ENCODE results near the gene ADAMTSL3.

DNA sequence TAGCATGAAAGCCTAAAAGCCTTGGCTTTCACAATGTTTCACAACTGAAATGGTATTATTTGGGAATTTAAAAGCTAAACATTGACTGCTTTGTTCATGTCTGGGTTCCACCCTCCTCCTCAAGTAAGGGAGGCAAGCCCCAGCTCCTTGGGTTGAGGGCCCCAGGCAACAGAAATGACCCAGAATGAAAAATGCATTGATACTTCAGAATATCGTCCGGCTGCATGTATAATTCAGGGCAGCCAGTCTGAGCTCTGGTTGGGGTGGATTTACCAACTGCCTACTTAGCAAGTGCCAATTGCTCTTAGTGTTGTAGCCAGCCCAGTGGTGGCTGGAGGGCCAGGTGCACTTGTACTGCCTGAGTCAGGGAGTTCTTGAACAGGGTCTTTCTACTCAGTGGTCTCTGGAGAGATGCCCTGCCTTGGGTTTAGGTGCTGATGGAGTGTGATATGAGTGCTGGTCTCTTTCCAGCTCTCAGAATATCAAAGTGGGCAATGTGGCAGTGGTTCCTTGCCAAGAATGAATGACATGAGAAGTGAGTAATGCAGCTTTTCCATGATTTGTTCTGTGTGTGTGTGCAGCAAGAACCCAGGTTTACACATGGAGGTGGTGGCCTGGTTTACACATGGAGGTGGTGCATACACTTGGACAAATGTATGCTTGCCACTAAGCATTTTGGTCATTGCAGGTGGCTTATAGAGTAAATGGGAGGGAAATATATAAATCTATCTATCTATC lies 40.9 kb upstream of the ADAMTSL3 start:
- TF ChIP-seq, protein P1, sequence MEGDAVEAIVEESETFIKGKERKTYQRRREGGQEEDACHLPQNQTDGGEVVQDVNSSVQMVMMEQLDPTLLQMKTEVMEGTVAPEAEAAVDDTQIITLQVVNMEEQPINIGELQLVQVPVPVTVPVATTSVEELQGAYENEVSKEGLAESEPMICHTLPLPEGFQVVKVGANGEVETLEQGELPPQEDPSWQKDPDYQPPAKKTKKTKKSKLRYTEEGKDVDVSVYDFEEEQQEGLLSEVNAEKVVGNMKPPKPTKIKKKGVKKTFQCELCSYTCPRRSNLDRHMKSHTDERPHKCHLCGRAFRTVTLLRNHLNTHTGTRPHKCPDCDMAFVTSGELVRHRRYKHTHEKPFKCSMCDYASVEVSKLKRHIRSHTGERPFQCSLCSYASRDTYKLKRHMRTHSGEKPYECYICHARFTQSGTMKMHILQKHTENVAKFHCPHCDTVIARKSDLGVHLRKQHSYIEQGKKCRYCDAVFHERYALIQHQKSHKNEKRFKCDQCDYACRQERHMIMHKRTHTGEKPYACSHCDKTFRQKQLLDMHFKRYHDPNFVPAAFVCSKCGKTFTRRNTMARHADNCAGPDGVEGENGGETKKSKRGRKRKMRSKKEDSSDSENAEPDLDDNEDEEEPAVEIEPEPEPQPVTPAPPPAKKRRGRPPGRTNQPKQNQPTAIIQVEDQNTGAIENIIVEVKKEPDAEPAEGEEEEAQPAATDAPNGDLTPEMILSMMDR (conservative IDR thresholded peaks at IDR 0.05; ENCODE audit: low read length) = no peak
- no peak for TF ChIP-seq EZH2phosphoT487 (IDR thresholded peaks at IDR 0.05; ENCODE audit: borderline replicate concordance)
